Measurements from ENCODE around the gene LENG1. TPM values are rescaled to one million over a fixed set of nuclear protein-coding genes. Genes with fewer than 3 reads are reported as not detected.
"Not testable (repeated sequence)": the region's sequence is repeated elsewhere in the genome, so short reads cannot be mapped to it uniquely, and the experiment has no call there.

The LENG1 gene
- polyA plus RNA-seq, 1 donor from 2014 or later = 17.0 TPM

DNA sequence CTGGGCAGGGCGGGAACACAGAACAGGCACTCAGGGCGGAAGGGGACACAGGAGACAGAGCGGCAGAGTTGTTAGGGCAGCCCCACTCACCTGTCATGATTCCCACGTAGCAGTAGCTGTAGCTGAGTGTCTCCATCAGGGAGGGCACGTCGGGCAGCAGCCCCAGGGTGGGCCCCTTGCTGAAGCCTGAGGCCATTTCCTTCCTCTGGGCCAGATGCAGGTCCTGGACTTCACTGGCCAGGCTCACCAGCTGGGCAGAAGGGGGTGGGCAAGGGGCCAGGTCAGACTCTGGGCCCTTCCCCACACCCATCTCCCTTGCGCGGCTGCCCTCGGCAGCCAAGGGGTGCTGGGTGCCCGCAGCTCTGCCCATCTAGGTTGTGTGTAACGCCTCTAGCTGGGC lies 23.9 kb upstream of the LENG1 start (continued):
- TF ChIP-seq RAD21 (conservative IDR thresholded peaks at IDR 0.05) (no peak), MXI1 (conservative IDR thresholded peaks at IDR 0.05; ENCODE audit: poor library complexity, severe bottlenecking) (no peak)

DNA sequence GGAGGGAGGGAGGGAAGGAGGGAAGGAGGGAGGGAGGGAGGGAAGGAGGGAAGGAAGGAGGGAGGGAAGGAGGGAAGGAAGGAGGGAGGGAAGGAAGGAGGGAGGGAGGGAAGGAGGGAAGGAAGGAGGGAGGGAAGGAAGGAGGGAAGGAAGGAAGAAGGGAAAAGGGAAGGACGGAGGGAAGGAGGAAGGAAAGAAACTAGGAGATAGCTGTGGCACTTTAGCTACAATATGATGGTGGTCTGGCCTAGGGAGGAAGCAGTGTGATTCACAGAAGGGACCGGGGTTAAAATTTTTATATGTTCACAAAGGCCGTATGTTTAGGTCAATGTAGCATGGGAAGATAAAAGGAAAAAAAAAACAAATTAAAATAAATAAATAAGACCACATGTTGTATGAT lies 22.4 kb upstream of the LENG1 start:
- not testable (repeated sequence) for H3K36me3 ChIP-seq (ENCODE audit: insufficient read depth, low read length); H3K27me3 ChIP-seq (ENCODE audit: insufficient read depth, low read depth, low read length)

DNA sequence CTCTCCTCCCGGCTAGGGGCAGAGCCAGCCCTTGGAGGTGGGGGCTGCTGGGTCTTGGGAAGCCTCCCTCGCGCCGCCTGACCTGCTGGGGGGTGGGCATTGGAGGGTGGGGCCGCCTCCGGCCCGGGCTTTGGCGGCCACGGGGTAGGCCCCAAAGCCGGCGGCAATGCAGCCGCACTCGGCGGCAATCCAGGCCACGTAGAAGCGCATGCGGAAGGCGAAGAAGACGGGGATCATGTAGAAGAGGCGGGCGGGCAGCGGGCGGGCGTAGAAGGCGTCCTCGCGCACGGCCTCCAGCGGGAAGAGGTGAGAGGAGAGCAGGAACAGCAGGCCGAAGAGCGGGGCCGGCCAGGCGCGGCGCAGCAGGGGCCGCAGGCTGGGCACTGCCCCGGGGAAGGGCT lies 21.2 kb upstream of the LENG1 start:
- Histone ChIP-seq H3K79me2 (replicated peaks; ENCODE audit: insufficient read depth, low read length) (no peaks in the 10 kb centered on the region), H3K27me3 (ENCODE audit: insufficient read depth, low read depth, low read length) (no peaks in the 10 kb centered on the region), H4K20me1 (ENCODE audit: insufficient read depth) (no peaks in the 10 kb centered on the region), H3K27ac (ENCODE audit: low read length) (peak overlapping the region; percentile 93), H2AFZ (ENCODE audit: low read depth, low read length) (no peak overlapping the region), H3K4me2 (ENCODE audit: low read length) (peak overlapping the region; percentile 51), H3F3A (ENCODE audit: insufficient read depth, low read length, poor library complexity, severe bottlenecking) (no peaks in the 10 kb centered on the region), H3K9me2 (ENCODE audit: insufficient read depth, low read length) (no peaks in the 10 kb centered on the region), H3K9ac (ENCODE audit: low read length) (peak overlapping the region; percentile 70), H3K4me3 (ENCODE audit: low read length) (peak overlapping the region; percentile 61), H3K9me3 (ENCODE audit: low read length) (no peaks in the 10 kb centered on the region), H3K36me3 (ENCODE audit: insufficient read depth, low read length) (no peaks in the 10 kb centered on the region)
- TF ChIP-seq TAF1 (IDR thresholded peaks at IDR 0.05; ENCODE audit: low read depth) = no peak
- TF ChIP-seq POLR2AphosphoS5 (IDR thresholded peaks at IDR 0.05) = no peak
- no peak for TF ChIP-seq RAD21 (conservative IDR thresholded peaks at IDR 0.05)
- TF ChIP-seq MXI1 (conservative IDR thresholded peaks at IDR 0.05; ENCODE audit: poor library complexity, severe bottlenecking) = no peak
- TF ChIP-seq, protein P1, sequence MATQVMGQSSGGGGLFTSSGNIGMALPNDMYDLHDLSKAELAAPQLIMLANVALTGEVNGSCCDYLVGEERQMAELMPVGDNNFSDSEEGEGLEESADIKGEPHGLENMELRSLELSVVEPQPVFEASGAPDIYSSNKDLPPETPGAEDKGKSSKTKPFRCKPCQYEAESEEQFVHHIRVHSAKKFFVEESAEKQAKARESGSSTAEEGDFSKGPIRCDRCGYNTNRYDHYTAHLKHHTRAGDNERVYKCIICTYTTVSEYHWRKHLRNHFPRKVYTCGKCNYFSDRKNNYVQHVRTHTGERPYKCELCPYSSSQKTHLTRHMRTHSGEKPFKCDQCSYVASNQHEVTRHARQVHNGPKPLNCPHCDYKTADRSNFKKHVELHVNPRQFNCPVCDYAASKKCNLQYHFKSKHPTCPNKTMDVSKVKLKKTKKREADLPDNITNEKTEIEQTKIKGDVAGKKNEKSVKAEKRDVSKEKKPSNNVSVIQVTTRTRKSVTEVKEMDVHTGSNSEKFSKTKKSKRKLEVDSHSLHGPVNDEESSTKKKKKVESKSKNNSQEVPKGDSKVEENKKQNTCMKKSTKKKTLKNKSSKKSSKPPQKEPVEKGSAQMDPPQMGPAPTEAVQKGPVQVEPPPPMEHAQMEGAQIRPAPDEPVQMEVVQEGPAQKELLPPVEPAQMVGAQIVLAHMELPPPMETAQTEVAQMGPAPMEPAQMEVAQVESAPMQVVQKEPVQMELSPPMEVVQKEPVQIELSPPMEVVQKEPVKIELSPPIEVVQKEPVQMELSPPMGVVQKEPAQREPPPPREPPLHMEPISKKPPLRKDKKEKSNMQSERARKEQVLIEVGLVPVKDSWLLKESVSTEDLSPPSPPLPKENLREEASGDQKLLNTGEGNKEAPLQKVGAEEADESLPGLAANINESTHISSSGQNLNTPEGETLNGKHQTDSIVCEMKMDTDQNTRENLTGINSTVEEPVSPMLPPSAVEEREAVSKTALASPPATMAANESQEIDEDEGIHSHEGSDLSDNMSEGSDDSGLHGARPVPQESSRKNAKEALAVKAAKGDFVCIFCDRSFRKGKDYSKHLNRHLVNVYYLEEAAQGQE (IDR thresholded peaks at IDR 0.05; ENCODE audit: borderline replicate concordance) = no peak
- TF ChIP-seq EP300 (conservative IDR thresholded peaks at IDR 0.05; ENCODE audit: poor library complexity, severe bottlenecking) = no peak
- no peak for TF ChIP-seq SMC3 (conservative IDR thresholded peaks at IDR 0.05; ENCODE audit: poor library complexity)
- no peak for TF ChIP-seq EZH2 (IDR thresholded peaks at IDR 0.05; ENCODE audit: borderline replicate concordance, insufficient read depth, low read length, poor library complexity, severe bottlenecking)
- TF ChIP-seq, protein P2, sequence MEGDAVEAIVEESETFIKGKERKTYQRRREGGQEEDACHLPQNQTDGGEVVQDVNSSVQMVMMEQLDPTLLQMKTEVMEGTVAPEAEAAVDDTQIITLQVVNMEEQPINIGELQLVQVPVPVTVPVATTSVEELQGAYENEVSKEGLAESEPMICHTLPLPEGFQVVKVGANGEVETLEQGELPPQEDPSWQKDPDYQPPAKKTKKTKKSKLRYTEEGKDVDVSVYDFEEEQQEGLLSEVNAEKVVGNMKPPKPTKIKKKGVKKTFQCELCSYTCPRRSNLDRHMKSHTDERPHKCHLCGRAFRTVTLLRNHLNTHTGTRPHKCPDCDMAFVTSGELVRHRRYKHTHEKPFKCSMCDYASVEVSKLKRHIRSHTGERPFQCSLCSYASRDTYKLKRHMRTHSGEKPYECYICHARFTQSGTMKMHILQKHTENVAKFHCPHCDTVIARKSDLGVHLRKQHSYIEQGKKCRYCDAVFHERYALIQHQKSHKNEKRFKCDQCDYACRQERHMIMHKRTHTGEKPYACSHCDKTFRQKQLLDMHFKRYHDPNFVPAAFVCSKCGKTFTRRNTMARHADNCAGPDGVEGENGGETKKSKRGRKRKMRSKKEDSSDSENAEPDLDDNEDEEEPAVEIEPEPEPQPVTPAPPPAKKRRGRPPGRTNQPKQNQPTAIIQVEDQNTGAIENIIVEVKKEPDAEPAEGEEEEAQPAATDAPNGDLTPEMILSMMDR (IDR thresholded peaks at IDR 0.05; ENCODE audit: poor library complexity, severe bottlenecking) = no peak

More for the DNA sequence above, 22.4 kb upstream of the LENG1 start:
- H3K9ac ChIP-seq (ENCODE audit: low read length); H3K79me2 ChIP-seq (replicated peaks; ENCODE audit: insufficient read depth, low read length); H3K9me2 ChIP-seq (ENCODE audit: insufficient read depth, low read length); H3F3A ChIP-seq (ENCODE audit: insufficient read depth, low read length, poor library complexity, severe bottlenecking); H2AFZ ChIP-seq (ENCODE audit: low read depth, low read length); H3K9me3 ChIP-seq (ENCODE audit: low read length); H4K20me1 ChIP-seq (ENCODE audit: insufficient read depth); H3K4me2 ChIP-seq (ENCODE audit: low read length); H3K27ac ChIP-seq (ENCODE audit: low read length); H3K4me3 ChIP-seq (ENCODE audit: low read length): not testable (repeated sequence)

Measured in neural cell (in vitro differentiated cells).